ENCODE results near the gene MAN1C1. TPM values are rescaled to one million over a fixed set of nuclear protein-coding genes. Genes with fewer than 3 reads are reported as not detected.

Gene MAN1C1
- total RNA-seq, 1 experiment from 2014 or later = 9.3 TPM

GRCh38 chr1:25699500-25700143 is 83.0 kb downstream of the MAN1C1 start:
- peaks cover 62 to 68% of the 10 kb centered on the region in 2 experiments for H3K4me1 Mint-ChIP-seq
- no peak overlapping the region for H3K4me3 Mint-ChIP-seq
- Histone ChIP-seq H3K18ac (ENCODE audit: insufficient read length, low read depth, low read length) (no peak overlapping the region), H3K23ac (ENCODE audit: insufficient read length, low read depth, low read length) (no peak overlapping the region), H2AK5ac (ENCODE audit: insufficient read length, low read length) (no peak overlapping the region), H4K20me1 (ENCODE audit: control insufficient read depth, insufficient read depth, insufficient read length) (no peaks in the 10 kb centered on the region), H3K4ac (ENCODE audit: low read depth, low read length) (no peak overlapping the region), H3T11ph (ENCODE audit: low read length) (no peak overlapping the region), H4K91ac (ENCODE audit: insufficient read length, low read depth, low read length) (no peak overlapping the region), H3K14ac (ENCODE audit: insufficient read depth, low read length) (no peak overlapping the region), H3K27me3 (ENCODE audit: insufficient read depth, low read length) (no peaks in the 10 kb centered on the region), H2AFZ (ENCODE audit: low read length) (no peak overlapping the region), H2BK12ac (ENCODE audit: insufficient read length, low read depth, low read length) (no peak overlapping the region), H4K8ac (replicated peaks; ENCODE audit: insufficient read length, low read depth, low read length) (no peak overlapping the region), H3K27ac (ENCODE audit: insufficient read length, low read depth, low read length) (no peak overlapping the region), H3K9me3 (ENCODE audit: control insufficient read depth, low read depth, low read length) (no peaks in the 10 kb centered on the region), H2BK15ac (ENCODE audit: low read depth, low read length) (no peak overlapping the region), H3K56ac (ENCODE audit: insufficient read length, low read depth, low read length) (no peak overlapping the region), H3K4me1 (ENCODE audit: insufficient read depth, low read length) (peaks cover 9% of the 10 kb centered on the region; the same call in 1 of the 2 replicates), H3K79me2 (ENCODE audit: insufficient read depth, low read length) (no peaks in the 10 kb centered on the region), H2BK120ac (ENCODE audit: low read depth, low read length, poor library complexity, severe bottlenecking) (no peak overlapping the region), H3K9ac (ENCODE audit: extremely low read depth, insufficient read length, low read length) (no peak overlapping the region), H3K79me1 (ENCODE audit: insufficient read depth, low read depth, low read length, poor library complexity, severe bottlenecking) (no peaks in the 10 kb centered on the region), H3K23me2 (ENCODE audit: insufficient read length, low read depth, low read length, poor library complexity, severe bottlenecking) (no peaks in the 10 kb centered on the region), H2BK20ac (ENCODE audit: low read depth, low read length, poor library complexity, severe bottlenecking) (no peak overlapping the region), H4K5ac (ENCODE audit: insufficient read length, low read depth, low read length) (no peak overlapping the region), H3K4me2 (ENCODE audit: insufficient read depth, insufficient read length, low read length) (no peak overlapping the region), H2BK5ac (ENCODE audit: insufficient read length, low read length) (no peak overlapping the region)
- no peak for DNase-seq
- peak overlapping the region in 1 of 3 experiments; percentile 60; a peak in 3 of 7 replicates for H3K27ac Mint-ChIP-seq
- no peak for TF ChIP-seq CTCF (conservative IDR thresholded peaks at IDR 0.05)
- no peaks in the 10 kb centered on the region for H3K9me3 Mint-ChIP-seq
- H3K36me3 Mint-ChIP-seq (ENCODE audit: insufficient read depth in 1 of 3, low read depth in 3 of 3) = no peaks in the 10 kb centered on the region
- no peaks in the 10 kb centered on the region for H3K27me3 Mint-ChIP-seq (ENCODE audit: low read depth)
- WGBS (ENCODE audit: extremely low coverage, insufficient read length, low lambda C conversion rate) = no CpG with 5 or more reads among the region's 10 CpGs
